Panc1 (cell line): ENCODE measurements around the gene PIK3R4. TPM values are rescaled to one million over a fixed set of nuclear protein-coding genes. Genes with fewer than 3 reads are reported as not detected.

Source experiments
- ATAC-seq: fragments of 200-7000 bp; cut with Tn5 transposase; 2 replicates; pipeline ENCODE4 v1.9.1; 2020; ENCODE audit warnings: mild to moderate bottlenecking, moderate library complexity
- BruUV-seq: library from RNA; stranded (reverse); fragments of 400-500 nt; replicated peaks from 2 replicates; lab custom pipeline; 2021; lab: Mats Ljungman, UMichigan
- CTCF ChIA-PET: fragments of 300-600 bp; sonication (Branson Sonifier 250); formaldehyde crosslinking; loops from one replicate; lab custom pipeline; 2022; ENCODE audit warnings: antibody characterized with exemption; lab: Charles Lee
- POLR2A ChIA-PET: fragments of 300-600 bp; sonication (Branson Sonifier 250); formaldehyde crosslinking; loops from one replicate; lab custom pipeline; 2022; ENCODE audit warnings: antibody characterized with exemption; lab: Charles Lee
- DNase-seq: peaks from one replicate; pipeline ENCODE4 v3.0.0-alpha.2; 2010; ENCODE audit warnings: low read depth, low spot score
- H3K27ac ChIP-seq: 2 replicates; pipeline ENCODE4 v1.5.1; 2011; ENCODE audit warnings: mild to moderate bottlenecking, low read length, inconsistent platforms
- H3K27me3 ChIP-seq: fragments of 200-500 bp; sonication (Bioruptor generic); 2 replicates; pipeline ENCODE4 v1.6.0; 2014; ENCODE audit warnings: low read length, inconsistent platforms; ENCODE audit not compliant: control insufficient read depth, insufficient read depth
- H3K36me3 ChIP-seq: fragments of 200-500 bp; sonication (Bioruptor generic); 2 replicates; pipeline ENCODE4 v1.5.1; 2014; ENCODE audit warnings: inconsistent platforms, mild to moderate bottlenecking, low read length, moderate library complexity; ENCODE audit not compliant: control insufficient read depth, insufficient read depth
- H3K4me1 ChIP-seq: 2 replicates; pipeline ENCODE4 v1.5.1; 2011; ENCODE audit warnings: inconsistent platforms, mild to moderate bottlenecking, low read length, moderate library complexity; ENCODE audit not compliant: control insufficient read depth, insufficient read depth
- H3K4me3 ChIP-seq, 2 experiments: 2 replicates each; pipeline ENCODE4 v1.5.1; 2011 to 2012; ENCODE audit warnings: low read depth in 2 of 2, low read length in 2 of 2, mild to moderate bottlenecking in 2 of 2, inconsistent platforms in 1 of 2, moderate library complexity in 1 of 2
- H3K9me3 ChIP-seq: fragments of 200-500 bp; sonication (Bioruptor generic); 2 replicates; pipeline ENCODE4 v1.5.1; 2014; ENCODE audit warnings: low read depth, mild to moderate bottlenecking, inconsistent platforms, low read length, moderate library complexity; ENCODE audit not compliant: control insufficient read depth, insufficient read depth
- POLR2AphosphoS5 ChIP-seq: IDR thresholded peaks from 2 replicates; pipeline ENCODE4 v1.6.1; 2012; ENCODE audit warnings: mild to moderate bottlenecking, low read depth, low read length, moderate library complexity
- REST ChIP-seq, 2 experiments: IDR thresholded peaks; 2 replicates each; pipeline ENCODE4 v1.6.1; 2011 to 2012; ENCODE audit warnings: low read depth in 2 of 2, control low read depth in 1 of 2, low read length in 1 of 2, mild to moderate bottlenecking in 1 of 2, moderate library complexity in 1 of 2; ENCODE audit not compliant: insufficient read depth in 1 of 2
- SIN3A ChIP-seq: IDR thresholded peaks from 2 replicates; pipeline ENCODE4 v1.6.1; 2012; ENCODE audit warnings: low read depth, mild to moderate bottlenecking, low read length, moderate library complexity, borderline replicate concordance; ENCODE audit not compliant: insufficient read depth
- TCF7L2 ChIP-seq: IDR thresholded peaks from 2 replicates; pipeline ENCODE4 v1.6.1; 2011; ENCODE audit warnings: mild to moderate bottlenecking, low read depth, low read length, inconsistent platforms
- in situ Hi-C: cut with HindIII; loops from 2 replicates; pipeline ENCODE4 v1.10.0; 2016; ENCODE audit warnings: low sequenced_read_pairs, low pct_unique_long_range_greater_than_20kb
- intact Hi-C: fragments of 100-400 bp; cut with micrococcal nuclease; formaldehyde crosslinking; loops from one replicate; pipeline ENCODE4 v1.10.0; 2022; ENCODE audit not compliant: unreplicated experiment
- total RNA-seq: library from RNA; stranded (reverse); gene quantifications from one replicate; pipeline ENCODE4 v1.2.1, GENCODE V29; 2021; ENCODE audit not compliant: unreplicated experiment
- TF ChIP-seq, protein P1 (sequence below): fragments of 450-650 bp; IDR thresholded peaks from 2 replicates; pipeline ENCODE4 v1.5.1; 2017; ENCODE audit warnings: mild to moderate bottlenecking

Gene PIK3R4
- total RNA-seq, 1 experiment from 2014 or later: 26.1 TPM

GRCh38 chr3:130688015-130688688 lies 58.5 kb downstream of the PIK3R4 start:
- ChIA-PET POLR2A (interaction anchor here (0.6 kb wide), 3 partner anchors 11 to 633 kb away, joined by 3 to 4 read pairs (median 4); no protein-coding TSS in a partner anchor), CTCF (no interaction called here)
- BruUV-seq: no TSS peak
- Histone ChIP-seq H3K9me3 (no peaks in the 10 kb centered on the region), H3K4me3 (no peak overlapping the region), H3K27me3 (no peaks in the 10 kb centered on the region), H3K27ac (no peak overlapping the region), H3K36me3 (no peaks in the 10 kb centered on the region), H3K4me1 (no peaks in the 10 kb centered on the region)
- TF ChIP-seq POLR2AphosphoS5 (no peak), REST (IDR thresholded peaks at IDR 0.05; ENCODE audit: insufficient read depth in 1 of 2, low read depth in 2 of 2, low read length in 1 of 2) (no peak), TCF7L2 (no peak), SIN3A (no peak)
- TF ChIP-seq, protein P1, sequence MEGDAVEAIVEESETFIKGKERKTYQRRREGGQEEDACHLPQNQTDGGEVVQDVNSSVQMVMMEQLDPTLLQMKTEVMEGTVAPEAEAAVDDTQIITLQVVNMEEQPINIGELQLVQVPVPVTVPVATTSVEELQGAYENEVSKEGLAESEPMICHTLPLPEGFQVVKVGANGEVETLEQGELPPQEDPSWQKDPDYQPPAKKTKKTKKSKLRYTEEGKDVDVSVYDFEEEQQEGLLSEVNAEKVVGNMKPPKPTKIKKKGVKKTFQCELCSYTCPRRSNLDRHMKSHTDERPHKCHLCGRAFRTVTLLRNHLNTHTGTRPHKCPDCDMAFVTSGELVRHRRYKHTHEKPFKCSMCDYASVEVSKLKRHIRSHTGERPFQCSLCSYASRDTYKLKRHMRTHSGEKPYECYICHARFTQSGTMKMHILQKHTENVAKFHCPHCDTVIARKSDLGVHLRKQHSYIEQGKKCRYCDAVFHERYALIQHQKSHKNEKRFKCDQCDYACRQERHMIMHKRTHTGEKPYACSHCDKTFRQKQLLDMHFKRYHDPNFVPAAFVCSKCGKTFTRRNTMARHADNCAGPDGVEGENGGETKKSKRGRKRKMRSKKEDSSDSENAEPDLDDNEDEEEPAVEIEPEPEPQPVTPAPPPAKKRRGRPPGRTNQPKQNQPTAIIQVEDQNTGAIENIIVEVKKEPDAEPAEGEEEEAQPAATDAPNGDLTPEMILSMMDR: no peak
- intact Hi-C loops (no loop called here), in situ Hi-C loops (no loop called here)
- DNase-seq (no peak), ATAC-seq (no peak)

GRCh38 chr3:130687327-130687726 lies 59.3 kb downstream of the PIK3R4 start:
- no TSS peak for BruUV-seq
- no peak for DNase-seq
- TF ChIP-seq SIN3A: no peak
- TF ChIP-seq REST (IDR thresholded peaks at IDR 0.05; ENCODE audit: insufficient read depth in 1 of 2, low read depth in 2 of 2, low read length in 1 of 2): no peak
- no peak for TF ChIP-seq POLR2AphosphoS5
- no peak for TF ChIP-seq TCF7L2
- TF ChIP-seq, protein P1: no peak
- no peaks in the 10 kb centered on the region for H3K9me3 ChIP-seq
- no peak overlapping the region for H3K27ac ChIP-seq
- CTCF ChIA-PET: no interaction called here
- no peak for ATAC-seq
- in situ Hi-C loops (no loop called here), intact Hi-C loops (no loop called here)
- no peak overlapping the region for H3K4me3 ChIP-seq
- H3K4me1 ChIP-seq: no peaks in the 10 kb centered on the region
- no peaks in the 10 kb centered on the region for H3K36me3 ChIP-seq
- H3K27me3 ChIP-seq: no peaks in the 10 kb centered on the region
- POLR2A ChIA-PET: interaction anchor here (0.6 kb wide), 1 partner anchor 14 kb away, joined by 4 read pairs; no protein-coding TSS in a partner anchor
